ENCODE measurements around the gene C19orf44.
"Not testable (repeated sequence)": the region's sequence is repeated elsewhere in the genome, so short reads cannot be mapped to it uniquely, and the experiment has no call there.

C19orf44 gene

GRCh38 chr19:16466802-16467427 is 29.3 kb upstream of the C19orf44 start:
- not testable (repeated sequence) for DNase-seq (ENCODE audit: extremely low read depth in 1 of 2, low read depth in 1 of 2)

- no peak for DNase-seq (ENCODE audit: extremely low read depth in 1 of 2, low read depth in 1 of 2)
Observed at GRCh38 chr19:16467581-16467980, 28.6 kb upstream of the C19orf44 start.

DNA sequence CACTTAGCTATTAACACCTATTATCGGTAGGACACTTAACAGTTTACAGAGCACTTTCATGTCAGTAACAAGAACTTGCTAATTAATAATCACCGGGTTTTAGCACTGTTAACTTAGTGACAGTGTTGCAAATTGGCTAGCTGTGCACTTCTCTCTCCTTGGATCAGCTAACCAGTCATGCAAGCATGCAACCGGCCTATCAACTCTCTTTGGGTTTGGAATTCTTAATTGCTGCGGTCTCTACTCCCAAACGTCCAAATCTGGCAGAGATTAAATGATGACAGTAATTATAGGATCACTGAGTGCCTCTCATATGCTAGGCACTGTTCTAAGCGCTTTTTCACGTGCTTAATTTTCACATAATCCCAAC is 25.7 kb upstream of the C19orf44 start:
- no peak for DNase-seq (ENCODE audit: extremely low read depth in 1 of 2, low read depth in 1 of 2)

DNA sequence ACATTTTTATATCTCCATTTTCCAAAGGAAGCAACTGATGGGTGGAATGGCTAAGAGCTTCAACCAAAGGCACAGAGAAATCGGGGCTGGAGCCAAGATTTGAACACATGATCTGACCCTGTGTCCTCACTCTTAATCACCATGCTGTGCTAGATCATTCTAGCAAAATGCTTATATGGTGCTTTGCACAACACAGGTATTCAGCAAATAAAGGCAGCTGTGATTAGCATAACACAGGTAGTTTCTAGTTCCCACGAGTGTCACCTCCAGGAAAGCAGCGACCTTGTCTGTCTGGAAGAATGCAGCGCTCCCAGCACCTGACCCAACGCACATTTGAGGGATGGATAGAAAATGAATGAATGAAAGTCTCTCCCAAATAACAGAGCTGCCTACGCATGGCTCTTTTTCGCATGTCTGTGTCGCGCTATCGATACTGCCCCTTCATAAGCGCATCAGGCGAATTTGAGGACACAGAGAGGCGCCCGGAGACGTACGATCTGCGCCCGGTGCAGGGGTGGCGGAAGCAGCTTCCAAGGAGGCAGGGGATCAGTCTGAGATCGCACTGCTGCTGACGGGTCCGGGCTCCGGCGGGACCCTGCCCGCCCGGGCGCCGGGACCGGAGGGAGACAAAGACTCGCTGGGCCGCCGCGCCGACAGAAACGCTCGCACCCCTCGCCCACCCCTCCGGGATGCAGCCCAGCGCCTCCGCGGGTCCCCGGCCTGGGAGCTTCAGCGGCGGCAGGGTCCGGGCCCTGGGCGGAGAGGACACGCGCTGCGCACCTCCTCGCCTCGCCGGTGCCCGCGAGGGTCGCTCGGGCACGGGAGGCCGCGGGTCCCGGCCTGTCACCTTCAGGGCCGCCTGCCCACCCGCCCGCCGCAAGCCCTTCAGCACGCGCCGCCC is 25.0 kb upstream of the C19orf44 start:
- DNase-seq (ENCODE audit: extremely low read depth in 1 of 2, low read depth in 1 of 2), result peak in 1 of 2 donors; percentile 2

- DNase-seq (ENCODE audit: extremely low read depth in 1 of 2, low read depth in 1 of 2), result not testable (repeated sequence)
Observed at GRCh38 chr19:16472559-16472899, 23.7 kb upstream of the C19orf44 start.

GRCh38 chr19:16472992-16473391 is 23.2 kb upstream of the C19orf44 start:
- no peak for DNase-seq (ENCODE audit: extremely low read depth in 1 of 2, low read depth in 1 of 2)

DNA sequence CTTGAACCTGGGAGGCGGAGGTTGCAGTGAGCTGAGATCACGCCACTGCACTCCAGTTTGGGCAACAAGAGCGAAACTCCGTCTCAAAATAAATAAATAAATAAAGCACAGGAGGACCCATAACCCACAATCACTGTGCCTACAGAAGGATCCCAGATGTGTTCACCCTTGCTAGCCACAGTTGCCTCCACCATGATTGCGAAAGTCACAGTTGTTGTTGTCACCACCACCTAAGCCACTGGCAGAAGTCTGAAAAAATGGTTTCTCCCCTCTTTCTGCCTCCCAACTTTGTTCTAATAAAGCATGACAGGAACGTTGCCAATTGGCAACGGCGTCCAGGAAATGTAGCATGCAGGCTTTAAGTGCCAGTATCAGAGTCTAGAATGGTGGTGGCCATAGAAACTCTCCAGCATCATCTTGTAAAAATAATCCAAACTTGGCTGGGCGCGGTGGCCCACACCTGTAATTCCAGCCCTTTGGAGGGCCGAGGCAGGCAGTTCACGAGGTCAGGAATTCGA is 22.3 kb upstream of the C19orf44 start:
- no peak for DNase-seq (ENCODE audit: extremely low read depth in 1 of 2, low read depth in 1 of 2)

DNA sequence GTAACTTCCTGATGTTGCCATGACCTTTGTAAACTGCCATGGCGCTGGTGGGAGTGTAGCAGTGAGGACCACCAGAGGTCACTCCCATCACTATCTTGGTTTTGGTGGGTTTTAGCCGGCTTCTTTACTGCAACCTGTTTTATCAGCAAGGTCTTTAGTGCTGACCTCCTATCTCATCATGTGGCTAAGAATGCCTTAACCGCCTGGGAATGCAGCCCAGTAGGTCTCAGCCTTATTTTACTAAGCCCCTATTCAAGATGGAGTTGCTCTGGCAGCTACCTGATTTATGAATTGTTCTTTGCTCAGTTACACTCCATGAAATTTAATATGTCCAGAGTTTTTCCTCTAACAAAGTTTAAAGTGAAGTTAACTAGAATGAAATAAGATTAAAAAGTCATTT is 19.8 kb upstream of the C19orf44 start:
- no peak for DNase-seq (ENCODE audit: extremely low read depth in 1 of 2, low read depth in 1 of 2)

DNA sequence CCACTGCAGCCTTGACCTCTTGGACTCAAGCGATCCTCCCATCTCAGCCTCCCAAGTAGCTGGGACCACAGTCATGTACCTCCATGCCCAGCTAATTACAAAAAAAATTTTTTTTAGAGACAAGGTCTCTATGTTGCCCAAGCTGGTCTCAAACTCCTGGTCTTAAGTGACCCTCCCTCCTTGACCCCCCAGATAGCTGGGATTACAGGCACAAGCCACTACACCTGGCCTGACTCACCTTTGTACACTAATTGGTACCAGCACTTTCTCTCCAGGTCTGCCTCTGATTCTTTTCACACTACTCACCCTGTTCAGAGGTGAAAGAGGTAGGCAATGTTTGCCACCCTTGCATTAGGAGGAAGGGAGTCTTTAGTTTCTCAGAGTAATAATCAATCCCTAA is 18.9 kb upstream of the C19orf44 start:
- no peak for DNase-seq (ENCODE audit: extremely low read depth in 1 of 2, low read depth in 1 of 2)

- no peak for DNase-seq (ENCODE audit: extremely low read depth in 1 of 2, low read depth in 1 of 2)
Observed at GRCh38 chr19:16482745-16483144, 13.4 kb upstream of the C19orf44 start.

DNA sequence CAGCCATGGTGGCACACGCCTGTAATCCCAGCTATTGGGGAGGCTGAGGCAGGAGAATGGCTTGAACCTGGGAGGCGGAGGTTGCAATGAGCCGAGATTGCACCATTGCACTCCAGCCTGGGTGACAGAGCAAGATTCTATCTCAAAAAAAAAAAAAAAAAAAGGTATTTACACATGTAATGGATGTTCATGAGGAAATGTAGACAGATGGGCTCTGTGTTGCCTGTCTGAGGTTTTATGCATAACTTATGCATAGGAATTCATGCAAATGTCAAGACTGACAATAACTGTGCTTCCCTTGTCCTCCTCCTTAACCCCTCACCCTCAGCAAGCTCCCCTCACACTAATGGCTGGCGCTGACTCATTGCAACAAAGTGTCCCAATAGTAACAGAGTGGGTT is 9.7 kb upstream of the C19orf44 start:
- DNase-seq (ENCODE audit: extremely low read depth in 1 of 2, low read depth in 1 of 2), result not testable (repeated sequence)

DNA sequence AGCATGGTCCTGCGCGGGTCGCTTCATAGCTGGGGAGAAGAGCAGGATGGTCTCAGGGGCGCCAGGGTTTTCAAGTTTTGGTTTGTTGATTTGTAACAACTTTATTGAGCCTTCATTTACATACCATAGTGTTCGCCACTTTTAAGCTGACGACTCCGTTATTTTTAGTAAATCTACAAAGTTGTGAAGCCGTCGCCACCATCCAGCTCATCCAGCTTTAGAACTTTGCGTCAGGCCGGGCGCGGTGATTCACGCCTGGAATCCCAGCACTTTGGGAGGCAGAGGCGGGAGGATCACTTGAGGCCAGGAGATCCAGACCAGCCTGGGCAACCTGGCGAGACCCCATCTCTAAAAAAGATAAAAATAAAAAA is 404 bp downstream of the C19orf44 start:
- DNase-seq (ENCODE audit: extremely low read depth in 1 of 2, low read depth in 1 of 2), result no peak

- DNase-seq (ENCODE audit: extremely low read depth in 1 of 2, low read depth in 1 of 2), result no peak
Observed at GRCh38 chr19:16497042-16497441, 848 bp downstream of the C19orf44 start.

DNA sequence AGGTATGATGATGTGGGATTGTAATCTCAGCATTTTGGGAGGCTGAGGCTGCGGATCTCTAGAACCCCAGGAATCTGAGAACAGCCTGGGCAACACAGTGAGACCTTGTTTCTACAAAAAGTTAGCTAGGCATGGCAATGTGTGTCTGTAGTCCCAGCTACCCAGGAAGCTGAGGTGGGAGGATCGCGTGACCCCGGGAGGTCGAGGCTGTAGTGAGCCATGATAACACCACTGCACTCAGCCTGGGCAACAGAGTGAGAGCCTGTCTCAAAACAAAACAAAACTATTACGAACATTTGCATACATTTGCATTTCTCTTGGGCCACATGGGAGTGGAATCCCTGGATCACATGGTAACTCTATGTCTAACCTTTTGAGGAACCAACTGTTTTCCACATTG is 1.6 kb downstream of the C19orf44 start:
- no peak for DNase-seq (ENCODE audit: extremely low read depth in 1 of 2, low read depth in 1 of 2)

DNA sequence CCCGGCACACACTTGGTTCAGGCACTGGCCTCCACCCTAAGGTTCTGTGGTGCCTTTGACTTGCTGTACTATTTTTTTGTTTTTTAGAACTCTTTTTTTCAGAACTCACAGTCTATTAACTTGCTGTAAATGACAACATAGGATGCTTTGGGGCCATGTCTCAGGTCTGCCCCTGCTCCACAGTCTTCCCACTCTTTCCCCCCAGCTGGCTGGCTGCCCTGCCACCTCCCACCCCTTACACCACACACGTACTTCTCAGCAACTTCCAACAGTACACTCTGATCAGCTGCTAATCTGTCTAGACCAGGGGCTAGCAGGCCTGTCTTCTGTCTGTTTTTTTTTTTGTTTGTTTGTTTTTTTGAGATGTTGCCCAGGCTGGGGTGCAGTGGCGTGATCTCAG is 8.1 kb downstream of the C19orf44 start:
- DNase-seq (ENCODE audit: extremely low read depth in 1 of 2, low read depth in 1 of 2), result no peak

DNA sequence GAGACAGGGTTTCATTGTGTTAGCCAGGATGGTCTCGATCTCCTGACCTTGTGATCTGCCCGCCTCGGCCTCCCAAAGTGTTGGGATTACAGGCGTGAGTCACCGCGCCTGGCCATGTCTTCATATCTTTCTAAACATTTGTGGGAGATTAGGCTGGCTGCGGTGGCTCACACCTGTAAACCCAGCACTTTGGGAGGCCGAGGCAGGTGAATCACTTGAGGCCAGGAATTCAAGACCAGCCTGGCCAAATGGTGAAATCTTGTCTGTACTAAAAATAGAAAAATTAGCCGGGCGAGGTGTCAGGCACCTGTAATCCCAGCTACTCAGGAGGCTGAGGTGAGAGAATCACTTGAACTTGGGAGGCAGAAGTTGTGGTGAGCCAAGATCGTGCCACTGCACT is 10.0 kb downstream of the C19orf44 start:
- DNase-seq (ENCODE audit: extremely low read depth in 1 of 2, low read depth in 1 of 2), result not testable (repeated sequence)

- DNase-seq (ENCODE audit: extremely low read depth in 1 of 2, low read depth in 1 of 2), result no peak
Observed at GRCh38 chr19:16506961-16507360, 10.8 kb downstream of the C19orf44 start.

GRCh38 chr19:16508546-16508945 is 12.4 kb downstream of the C19orf44 start:
- DNase-seq (ENCODE audit: extremely low read depth in 1 of 2, low read depth in 1 of 2), result no peak

DNA sequence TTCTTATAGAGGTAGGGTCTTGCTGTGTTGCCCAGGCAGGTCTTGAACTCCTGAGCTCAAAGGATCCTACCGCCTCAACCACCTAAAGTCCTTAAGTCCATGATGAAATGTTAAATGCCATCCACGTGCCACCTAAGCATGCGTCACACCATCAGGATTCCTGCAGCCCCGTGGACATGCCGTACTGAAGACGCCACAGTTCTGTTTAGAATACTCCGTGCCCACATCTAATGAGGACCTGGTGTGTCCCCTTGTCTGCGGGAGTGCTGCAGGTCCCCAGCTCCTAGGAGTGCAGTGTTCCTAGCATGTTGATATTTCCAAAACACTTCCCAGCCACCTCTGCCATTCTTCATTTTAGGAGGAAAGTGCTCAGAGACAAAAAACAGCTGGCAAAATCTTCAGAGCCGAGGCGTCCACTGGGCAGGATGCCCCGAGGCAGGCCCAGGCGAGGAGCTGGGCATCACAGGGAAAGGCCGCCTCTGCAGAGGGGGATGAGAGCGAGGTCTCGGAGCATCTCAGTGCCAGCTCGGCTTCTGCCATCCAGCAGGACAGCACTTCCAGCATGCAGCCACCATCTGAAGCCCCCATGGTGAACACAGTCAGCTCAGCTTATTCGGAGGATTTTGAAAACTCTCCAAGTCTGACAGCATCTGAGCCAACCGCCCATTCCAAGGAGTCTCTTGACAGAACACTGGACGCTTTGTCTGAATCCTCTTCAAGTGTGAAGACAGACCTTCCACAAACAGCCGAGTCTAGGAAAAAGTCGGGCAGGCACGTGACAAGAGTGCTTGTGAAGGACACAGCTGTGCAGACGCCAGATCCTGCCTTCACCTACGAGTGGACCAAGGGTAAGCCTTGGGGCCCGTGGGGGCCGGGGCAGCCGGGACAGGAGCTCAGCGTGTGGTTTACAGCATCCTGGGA is 13.2 kb downstream of the C19orf44 start:
- DNase-seq (ENCODE audit: extremely low read depth in 1 of 2, low read depth in 1 of 2), result no peak

- not testable (repeated sequence) for DNase-seq (ENCODE audit: extremely low read depth in 1 of 2, low read depth in 1 of 2)
Observed at GRCh38 chr19:16512611-16513010, 16.4 kb downstream of the C19orf44 start.

GRCh38 chr19:16514383-16515019 is 18.3 kb downstream of the C19orf44 start:
- no peak for DNase-seq (ENCODE audit: extremely low read depth in 1 of 2, low read depth in 1 of 2)

Measured in stimulated activated CD8-positive, alpha-beta memory T cell treated with anti-CD3 and anti-CD28 coated beads, Interleukin-7, amount 100 ng/mL, for 48 hours (primary cell).